ENCODE measurements around the gene IWS1. TPM values are rescaled to one million over a fixed set of nuclear protein-coding genes. Genes with fewer than 3 reads are reported as not detected.

Gene IWS1
- total RNA-seq, 2 experiments from 2014 or later: 52.3 to 53.7 TPM

DNA sequence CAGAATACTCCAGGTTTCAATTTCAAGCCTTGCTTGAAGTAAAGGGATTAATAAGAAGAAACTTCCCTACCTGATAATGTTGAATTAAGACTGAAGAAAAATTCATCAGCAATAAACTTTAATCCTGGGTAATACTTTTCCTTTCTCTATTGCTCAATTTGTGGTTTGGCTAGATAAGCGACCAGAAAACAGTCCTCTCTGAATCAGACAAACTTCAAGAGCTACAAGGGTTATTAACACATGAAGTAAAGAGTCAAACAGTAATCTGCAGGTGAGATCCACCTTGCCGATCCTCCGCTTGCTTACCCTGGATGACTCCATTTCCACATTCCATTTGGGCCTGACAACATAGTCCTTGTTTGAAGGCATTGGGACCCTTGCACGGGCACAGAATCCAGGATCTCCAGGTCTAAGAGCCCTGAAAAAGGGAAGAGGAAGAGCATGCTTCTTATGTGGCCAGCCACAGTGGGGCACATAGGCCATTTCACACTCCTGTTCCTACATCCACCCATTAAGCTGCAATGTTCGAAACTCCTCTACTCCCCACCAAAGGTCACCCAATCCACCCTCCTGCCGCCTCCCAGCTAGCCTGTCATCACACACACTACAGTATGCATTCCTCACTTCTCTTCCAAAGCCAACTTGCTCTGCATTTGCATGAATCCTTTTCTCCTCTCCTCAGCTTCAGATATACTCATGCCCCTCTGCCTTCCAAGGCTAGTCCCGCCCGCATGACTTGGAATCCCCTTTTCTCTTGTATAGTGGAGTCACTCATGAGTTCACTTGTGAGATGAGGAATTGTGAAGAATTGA is 39.8 kb downstream of the IWS1 start:
- DNase-seq: no peak
- TF ChIP-seq CTCF (IDR thresholded peaks at IDR 0.05): no peak
- CTCF ChIA-PET: interaction anchor here (0.6 to 1.6 kb wide), 4 partner anchors 32 to 199 kb away, joined by 3 to 4 read pairs (median 3); no protein-coding TSS in a partner anchor
- no peak overlapping the region for H3K4me3 Mint-ChIP-seq
- no peaks in the 10 kb centered on the region for H3K9me3 Mint-ChIP-seq
- POLR2A ChIA-PET: no interaction called here
- no peak for ATAC-seq
- no peaks in the 10 kb centered on the region for H3K27me3 Mint-ChIP-seq
- peak overlapping the region; percentile 81 for H3K27ac Mint-ChIP-seq
- H3K4me1 Mint-ChIP-seq (ENCODE audit: low read depth): peaks cover 32% of the 10 kb centered on the region
- intact Hi-C loops (cut with micrococcal nuclease): loop anchor here (10.0 kb wide), 1 partner anchor 162 kb away; no protein-coding TSS in a partner anchor
- peaks cover 45% of the 10 kb centered on the region for H3K36me3 Mint-ChIP-seq (ENCODE audit: low read depth)

DNA sequence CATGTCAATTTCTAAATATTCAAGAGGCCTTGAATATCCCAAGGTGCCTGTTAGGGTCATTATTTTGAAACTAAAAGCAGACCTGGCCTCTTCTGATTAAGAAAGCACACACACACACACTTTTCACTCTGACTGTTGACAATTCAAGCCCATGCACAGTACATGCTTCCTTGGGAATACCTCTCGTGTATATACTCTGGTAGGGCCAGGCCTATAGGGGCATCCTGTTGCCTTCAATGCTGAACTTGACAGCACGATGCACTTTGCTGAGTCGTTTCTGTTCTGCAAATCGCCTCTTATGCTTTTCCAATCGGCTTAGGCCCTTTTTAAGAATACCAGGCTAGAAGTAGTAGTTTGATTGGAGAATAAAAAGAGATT is 40.6 kb downstream of the IWS1 start:
- Mint-ChIP-seq H3K36me3 (ENCODE audit: low read depth) (peaks cover 39% of the 10 kb centered on the region), H3K4me3 (no peak overlapping the region), H3K4me1 (ENCODE audit: low read depth) (peaks cover 32% of the 10 kb centered on the region), H3K27me3 (no peaks in the 10 kb centered on the region), H3K27ac (peak overlapping the region; percentile 73), H3K9me3 (no peaks in the 10 kb centered on the region)
- no peak for DNase-seq
- ATAC-seq: peak; percentile 65
- no peak for TF ChIP-seq CTCF (IDR thresholded peaks at IDR 0.05)
- intact Hi-C loops (cut with micrococcal nuclease): loop anchor here (10.0 kb wide), 1 partner anchor 161 kb away; no protein-coding TSS in a partner anchor
- ChIA-PET POLR2A (no interaction called here), CTCF (interaction anchor here (1.0 to 1.6 kb wide), 3 partner anchors 9 to 198 kb away, joined by 3 read pairs; no protein-coding TSS in a partner anchor)

DNA sequence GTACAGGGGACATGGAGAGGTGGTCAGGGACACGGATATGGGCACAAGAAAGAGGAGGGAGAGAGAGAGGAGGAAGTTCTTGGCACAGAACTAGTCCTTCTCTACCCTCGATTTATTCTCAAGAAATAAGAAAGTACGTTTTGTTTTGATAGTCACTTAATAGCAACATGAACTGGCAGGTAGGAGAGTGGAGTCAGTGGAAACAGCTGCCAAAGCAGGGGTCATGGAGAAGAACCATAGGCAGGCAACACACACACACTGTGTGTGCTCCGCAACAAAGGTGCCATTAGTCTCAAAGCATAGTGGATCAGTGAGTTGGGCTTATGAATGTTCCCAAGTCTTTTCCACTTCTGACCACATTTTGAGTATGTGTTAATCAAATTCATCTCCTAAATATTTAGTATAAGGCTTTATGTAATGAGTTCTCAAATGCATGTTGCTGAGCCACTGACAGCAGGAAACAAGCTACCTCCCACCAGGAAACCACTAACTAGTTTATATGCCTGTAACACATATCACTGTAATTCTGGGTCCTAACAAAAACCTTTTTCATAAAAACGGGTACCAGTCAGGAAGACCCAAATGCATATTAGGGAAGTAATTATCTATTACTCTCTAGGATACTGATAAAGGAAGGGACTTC is 41.1 kb downstream of the IWS1 start:
- TF ChIP-seq CTCF (IDR thresholded peaks at IDR 0.05): no peak
- ChIA-PET CTCF (interaction anchor here (1.0 to 1.6 kb wide), 2 partner anchors 9 to 106 kb away, joined by 3 read pairs; no protein-coding TSS in a partner anchor), POLR2A (no interaction called here)
- Mint-ChIP-seq H3K4me3 (no peak overlapping the region), H3K4me1 (ENCODE audit: low read depth) (peaks cover 32% of the 10 kb centered on the region), H3K27me3 (no peaks in the 10 kb centered on the region), H3K9me3 (no peaks in the 10 kb centered on the region), H3K36me3 (ENCODE audit: low read depth) (peaks cover 40% of the 10 kb centered on the region), H3K27ac (peak overlapping the region; percentile 75)
- ATAC-seq (peak; percentile 45), DNase-seq (no peak)
- intact Hi-C loops (cut with micrococcal nuclease): loop anchor here (10.0 kb wide), 1 partner anchor 160 kb away; no protein-coding TSS in a partner anchor

DNA sequence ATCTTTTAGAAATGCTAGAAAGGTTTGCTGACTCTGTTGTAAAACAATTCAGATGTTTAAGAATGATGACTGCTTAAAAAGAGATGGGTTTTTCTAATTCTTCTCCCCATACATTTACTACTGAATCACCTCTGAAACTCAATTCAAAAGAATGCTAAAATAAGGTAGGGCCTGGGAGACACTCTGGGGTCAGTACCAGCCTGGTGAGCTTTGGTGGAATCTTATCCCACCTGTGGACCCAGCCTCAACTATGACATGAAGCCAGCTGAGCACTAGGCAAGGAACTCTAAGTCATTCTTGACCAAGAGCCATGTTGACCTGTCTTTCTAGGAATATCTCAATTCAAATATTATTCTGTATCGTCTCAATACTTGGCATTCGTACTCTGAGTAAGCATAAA is 44.3 kb downstream of the IWS1 start:
- intact Hi-C loops (cut with micrococcal nuclease): loop anchor here (10.0 kb wide), 1 partner anchor 157 kb away; no protein-coding TSS in a partner anchor
- H3K4me3 Mint-ChIP-seq: no peak overlapping the region
- no peak for ATAC-seq
- TF ChIP-seq CTCF (IDR thresholded peaks at IDR 0.05): no peak
- H3K36me3 Mint-ChIP-seq (ENCODE audit: low read depth): peaks cover 29% of the 10 kb centered on the region
- H3K9me3 Mint-ChIP-seq: no peaks in the 10 kb centered on the region
- no peak for DNase-seq
- H3K4me1 Mint-ChIP-seq (ENCODE audit: low read depth): peaks cover 19% of the 10 kb centered on the region
- CTCF ChIA-PET: interaction anchor here (1.1 to 2.2 kb wide), 4 partner anchors 9 to 158 kb away, joined by 3 to 6 read pairs (median 4); no protein-coding TSS in a partner anchor
- POLR2A ChIA-PET: no interaction called here
- peak overlapping the region; percentile 17 for H3K27ac Mint-ChIP-seq
- H3K27me3 Mint-ChIP-seq: no peaks in the 10 kb centered on the region
